Dendritic cell treated with granulocyte-macrophage colony-stimulating factor and Interleukin-4, amounts not matched to agents 40 ng/mL and 50 ng/mL, for 4 days (primary cell): ENCODE data around the gene FTL.

ENCODE experiments used
- H3K27ac Mint-ChIP-seq: one replicate; pipeline ENCODE4 v1.8.0; 2022; ENCODE audit warnings: mild to moderate bottlenecking, mixed read lengths
- H3K27me3 Mint-ChIP-seq: one replicate; pipeline ENCODE4 v1.8.0; 2022; ENCODE audit warnings: mild to moderate bottlenecking, mixed read lengths
- H3K36me3 Mint-ChIP-seq: one replicate; pipeline ENCODE4 v1.8.0; 2022; ENCODE audit warnings: low read depth, mixed read lengths
- H3K4me1 Mint-ChIP-seq: one replicate; pipeline ENCODE4 v1.8.0; 2022; ENCODE audit warnings: low read depth, mixed read lengths
- H3K4me3 Mint-ChIP-seq: one replicate; pipeline ENCODE4 v1.8.0; 2022; ENCODE audit warnings: mild to moderate bottlenecking, moderate library complexity, mixed read lengths
- H3K9me3 Mint-ChIP-seq: one replicate; pipeline ENCODE4 v1.8.0; 2022; ENCODE audit warnings: mixed read lengths
- intact Hi-C: fragments of 100-400 bp; cut with micrococcal nuclease; formaldehyde crosslinking; loops from one replicate; pipeline ENCODE4 v1.15.0; 2022

Gene FTL

GRCh38 chr19:48999481-49000325, 34.6 kb downstream of the FTL start:
- no peak overlapping the region for H3K4me3 Mint-ChIP-seq
- no peaks in the 10 kb centered on the region for H3K27me3 Mint-ChIP-seq
- no peaks in the 10 kb centered on the region for H3K9me3 Mint-ChIP-seq
- intact Hi-C loops, result no loop called here
- H3K27ac Mint-ChIP-seq, result no peak overlapping the region
- H3K4me1 Mint-ChIP-seq, result peaks cover 27% of the 10 kb centered on the region
- peaks cover 30% of the 10 kb centered on the region for H3K36me3 Mint-ChIP-seq

- Mint-ChIP-seq H3K4me3 (no peak overlapping the region), H3K27ac (no peak overlapping the region), H3K36me3 (peaks cover 74% of the 10 kb centered on the region), H3K9me3 (no peaks in the 10 kb centered on the region), H3K4me1 (peaks cover 9% of the 10 kb centered on the region), H3K27me3 (no peaks in the 10 kb centered on the region)
- intact Hi-C loops, result no loop called here
Measured at GRCh38 chr19:49004133-49004532, 39.0 kb downstream of the FTL start.

GRCh38 chr19:49004964-49005614, 40.0 kb downstream of the FTL start:
- intact Hi-C loops, result no loop called here
- H3K4me3 Mint-ChIP-seq, result no peak overlapping the region
- H3K9me3 Mint-ChIP-seq, result no peaks in the 10 kb centered on the region
- H3K27me3 Mint-ChIP-seq, result no peaks in the 10 kb centered on the region
- no peaks in the 10 kb centered on the region for H3K4me1 Mint-ChIP-seq
- H3K36me3 Mint-ChIP-seq, result peaks cover 83% of the 10 kb centered on the region
- H3K27ac Mint-ChIP-seq, result no peak overlapping the region

- Mint-ChIP-seq H3K36me3 (peaks cover 98% of the 10 kb centered on the region), H3K27me3 (no peaks in the 10 kb centered on the region), H3K4me3 (no peak overlapping the region), H3K4me1 (no peaks in the 10 kb centered on the region), H3K9me3 (no peaks in the 10 kb centered on the region), H3K27ac (no peak overlapping the region)
- intact Hi-C loops, result no loop called here
Measured at GRCh38 chr19:49006905-49007304, 41.8 kb downstream of the FTL start.

GRCh38 chr19:49009828-49010227, 44.7 kb downstream of the FTL start:
- Mint-ChIP-seq H3K27ac (no peak overlapping the region), H3K4me1 (no peaks in the 10 kb centered on the region), H3K9me3 (no peaks in the 10 kb centered on the region), H3K36me3 (peaks cover 99% of the 10 kb centered on the region), H3K27me3 (no peaks in the 10 kb centered on the region), H3K4me3 (no peak overlapping the region)
- intact Hi-C loops, result no loop called here

- peaks cover 99% of the 10 kb centered on the region for H3K36me3 Mint-ChIP-seq
- no peak overlapping the region for H3K27ac Mint-ChIP-seq
- no peak overlapping the region for H3K4me3 Mint-ChIP-seq
- H3K9me3 Mint-ChIP-seq, result no peaks in the 10 kb centered on the region
- intact Hi-C loops, result no loop called here
- no peaks in the 10 kb centered on the region for H3K27me3 Mint-ChIP-seq
- no peaks in the 10 kb centered on the region for H3K4me1 Mint-ChIP-seq
Measured at GRCh38 chr19:49010453-49010852, 45.3 kb downstream of the FTL start.

GRCh38 chr19:49011194-49011593, 46.1 kb downstream of the FTL start:
- no peak overlapping the region for H3K4me3 Mint-ChIP-seq
- no peaks in the 10 kb centered on the region for H3K27me3 Mint-ChIP-seq
- H3K36me3 Mint-ChIP-seq, result peaks cover 99% of the 10 kb centered on the region
- H3K9me3 Mint-ChIP-seq, result no peaks in the 10 kb centered on the region
- intact Hi-C loops, result no loop called here
- H3K4me1 Mint-ChIP-seq, result no peaks in the 10 kb centered on the region
- H3K27ac Mint-ChIP-seq, result no peak overlapping the region

GRCh38 chr19:49014123-49014869, 49.2 kb downstream of the FTL start:
- H3K27ac Mint-ChIP-seq, result no peak overlapping the region
- H3K4me1 Mint-ChIP-seq, result peaks cover 10% of the 10 kb centered on the region
- H3K36me3 Mint-ChIP-seq, result peaks cover 77% of the 10 kb centered on the region
- intact Hi-C loops, result no loop called here
- no peaks in the 10 kb centered on the region for H3K9me3 Mint-ChIP-seq
- H3K4me3 Mint-ChIP-seq, result no peak overlapping the region
- peaks cover 23% of the 10 kb centered on the region for H3K27me3 Mint-ChIP-seq

- H3K27ac Mint-ChIP-seq, result no peak overlapping the region
- intact Hi-C loops, result no loop called here
- H3K36me3 Mint-ChIP-seq, result peaks cover 71% of the 10 kb centered on the region
- H3K27me3 Mint-ChIP-seq, result peaks cover 29% of the 10 kb centered on the region
- no peaks in the 10 kb centered on the region for H3K9me3 Mint-ChIP-seq
- peaks cover 15% of the 10 kb centered on the region for H3K4me1 Mint-ChIP-seq
- H3K4me3 Mint-ChIP-seq, result no peak overlapping the region
Measured at GRCh38 chr19:49014870-49015255, 49.8 kb downstream of the FTL start.

GRCh38 chr19:49016067-49016839, 51.1 kb downstream of the FTL start:
- Mint-ChIP-seq H3K27ac (no peak overlapping the region), H3K9me3 (no peaks in the 10 kb centered on the region)

More at GRCh38 chr19:49016067-49016839, 51.1 kb downstream of the FTL start:
- H3K4me1 Mint-ChIP-seq, result peaks cover 19% of the 10 kb centered on the region
- peaks cover 57% of the 10 kb centered on the region for H3K36me3 Mint-ChIP-seq
- intact Hi-C loops, result no loop called here
- no peak overlapping the region for H3K4me3 Mint-ChIP-seq
- peaks cover 43% of the 10 kb centered on the region for H3K27me3 Mint-ChIP-seq
